Activated CD4-positive, alpha-beta memory T cell treated with anti-CD3 and anti-CD28 coated beads, Interleukin-2, amount 10 ng/mL, durations not matched to agents 7 days and 5 days (primary cell): ENCODE results near the gene FAM53A. TPM values are rescaled to one million over a fixed set of nuclear protein-coding genes. Genes with fewer than 3 reads are reported as not detected.
"Not testable (repeated sequence)": the region's sequence is repeated elsewhere in the genome, so short reads cannot be mapped to it uniquely, and the experiment has no call there.

Experiments used
- CTCF ChIA-PET: fragments of 350-600 bp; sonication (Branson Sonifier 250); formaldehyde crosslinking; loops from one replicate; lab custom pipeline; 2021; ENCODE audit warnings: antibody characterized with exemption, inconsistent platforms; lab: Charles Lee
- POLR2A ChIA-PET: fragments of 350-600 bp; sonication (Branson Sonifier 250); formaldehyde crosslinking; loops from one replicate; lab custom pipeline; 2021; ENCODE audit warnings: antibody characterized with exemption; lab: Charles Lee
- DNase-seq: peaks from one replicate; pipeline ENCODE4 v3.0.0-alpha.2; 2020
- H3K27ac Mint-ChIP-seq: one replicate; pipeline ENCODE4 v1.8.0; 2021; ENCODE audit warnings: mild to moderate bottlenecking, mixed read lengths
- H3K27me3 Mint-ChIP-seq: one replicate; pipeline ENCODE4 v1.8.0; 2021; ENCODE audit warnings: mixed read lengths
- H3K36me3 Mint-ChIP-seq: one replicate; pipeline ENCODE4 v1.8.0; 2021; ENCODE audit warnings: low read depth, mixed read lengths
- H3K4me1 Mint-ChIP-seq: one replicate; pipeline ENCODE4 v1.8.0; 2021; ENCODE audit warnings: mixed read lengths
- H3K4me3 Mint-ChIP-seq: one replicate; pipeline ENCODE4 v1.8.0; 2021; ENCODE audit warnings: mild to moderate bottlenecking, mixed read lengths
- H3K9me3 Mint-ChIP-seq: one replicate; pipeline ENCODE4 v1.8.0; 2021; ENCODE audit warnings: mixed read lengths
- total RNA-seq, 2 experiments: library from RNA; stranded (reverse); gene quantifications; one replicate each; pipeline ENCODE4 v1.2.3, GENCODE V29; 2021

FAM53A gene
- total RNA-seq, 2 experiments from 2014 or later = 0.65 to 0.91 TPM

- H3K27ac Mint-ChIP-seq = peak overlapping the region; percentile 96
- no peaks in the 10 kb centered on the region for H3K27me3 Mint-ChIP-seq
- peaks cover 60% of the 10 kb centered on the region for H3K4me1 Mint-ChIP-seq
- peak overlapping the region; percentile 99 for H3K4me3 Mint-ChIP-seq
- H3K9me3 Mint-ChIP-seq = no peaks in the 10 kb centered on the region
- DNase-seq = no peak
- ChIA-PET CTCF (interaction anchor here (1.0 to 4.2 kb wide), 4 partner anchors 8 to 20 kb away, joined by 3 to 45 read pairs (median 6); no protein-coding TSS in a partner anchor), POLR2A (interaction anchor here (1.1 to 11.7 kb wide), 6 partner anchors 11 to 512 kb away, joined by 3 to 371 read pairs (median 4); partner anchors contain the start of genes NSD2, TACC3 and TMEM129)
- peaks cover 50% of the 10 kb centered on the region for H3K36me3 Mint-ChIP-seq
Observed at GRCh38 chr4:1714303-1715001, 30.3 kb upstream of the FAM53A start.

- peak overlapping the region; percentile 99 for H3K4me3 Mint-ChIP-seq
- ChIA-PET CTCF (interaction anchor here (1.0 to 4.2 kb wide), 7 partner anchors 8 to 18 kb away, joined by 3 to 45 read pairs (median 6); partner anchors contain the start of genes TACC3 and TMEM129), POLR2A (interaction anchor here (1.0 to 11.7 kb wide), 13 partner anchors 12 to 465 kb away, joined by 3 to 371 read pairs (median 6); partner anchors contain the start of genes FAM53A, LETM1, NSD2 and TACC3)
- no peaks in the 10 kb centered on the region for H3K9me3 Mint-ChIP-seq
- H3K27me3 Mint-ChIP-seq = no peaks in the 10 kb centered on the region
- peaks cover 57% of the 10 kb centered on the region for H3K36me3 Mint-ChIP-seq
- H3K27ac Mint-ChIP-seq = peak overlapping the region; percentile 96
- no peak for DNase-seq
- peaks cover 63% of the 10 kb centered on the region for H3K4me1 Mint-ChIP-seq
Observed at GRCh38 chr4:1713003-1713851, 29.1 kb upstream of the FAM53A start.

- CTCF ChIA-PET = interaction anchor here (1.5 to 4.2 kb wide), 4 partner anchors 9 to 18 kb away, joined by 5 to 45 read pairs (median 10); partner anchors contain the start of genes TACC3 and TMEM129
- peak within 1 kb of the TSS; percentile 96 for H3K27ac Mint-ChIP-seq
- H3K4me1 Mint-ChIP-seq = peaks cover 67% of the 10 kb centered on the region
- H3K36me3 Mint-ChIP-seq = peaks cover 63% of the 10 kb centered on the region
- no peaks in the 10 kb centered on the region for H3K9me3 Mint-ChIP-seq
- POLR2A ChIA-PET = interaction anchor here (0.6 to 11.7 kb wide), 23 partner anchors 9 to 1086 kb away, joined by 3 to 371 read pairs (median 4); partner anchors contain the start of genes CTBP1, FAM53A, GAK and LETM1
- no peaks in the 10 kb centered on the region for H3K27me3 Mint-ChIP-seq
- peak; percentile 99 for DNase-seq
- H3K4me3 Mint-ChIP-seq = peak within 1 kb of the TSS; percentile 99
Observed at GRCh38 chr4:1712216-1713002, 28.3 kb upstream of the FAM53A start, which contains the start of gene SLBP. SLBP (minus strand) TSS chr4:1712319; CDS start chr4:1712188, 131 bp downstream.

- Mint-ChIP-seq H3K36me3 (peaks cover 65% of the 10 kb centered on the region), H3K27me3 (no peaks in the 10 kb centered on the region)
- DNase-seq = peak; percentile 50
Observed at GRCh38 chr4:1711571-1712215, 27.6 kb upstream of the FAM53A start.

GRCh38 chr4:1711055-1711570 lies 27.0 kb upstream of the FAM53A start:
- H3K27ac Mint-ChIP-seq = peak overlapping the region; percentile 92
- CTCF ChIA-PET = interaction anchor here (0.7 to 4.2 kb wide), 2 partner anchors 16 to 18 kb away, joined by 4 to 45 read pairs; no protein-coding TSS in a partner anchor
- DNase-seq = no peak
- peaks cover 67% of the 10 kb centered on the region for H3K36me3 Mint-ChIP-seq
- peak overlapping the region; percentile 96 for H3K4me3 Mint-ChIP-seq
- peaks cover 68% of the 10 kb centered on the region for H3K4me1 Mint-ChIP-seq
- H3K9me3 Mint-ChIP-seq = no peaks in the 10 kb centered on the region
- POLR2A ChIA-PET = interaction anchor here (1.4 to 11.7 kb wide), 6 partner anchors 12 to 704 kb away, joined by 3 to 371 read pairs (median 17); partner anchors contain the start of genes FAM53A, NSD2, TACC3 and TMEM129
- no peaks in the 10 kb centered on the region for H3K27me3 Mint-ChIP-seq

More at GRCh38 chr4:1711571-1712215, 27.6 kb upstream of the FAM53A start:
- ChIA-PET POLR2A (interaction anchor here (0.6 to 11.7 kb wide), 21 partner anchors 8 to 1087 kb away, joined by 3 to 371 read pairs (median 4); partner anchors contain the start of genes CTBP1, FAM53A, GAK and LETM1), CTCF (interaction anchor here (1.5 to 4.2 kb wide), 4 partner anchors 9 to 17 kb away, joined by 5 to 45 read pairs (median 10); partner anchors contain the start of genes TACC3 and TMEM129)
- Mint-ChIP-seq H3K4me3 (peak overlapping the region; percentile 96), H3K27ac (peak overlapping the region; percentile 92), H3K9me3 (no peaks in the 10 kb centered on the region), H3K4me1 (peaks cover 67% of the 10 kb centered on the region)

GRCh38 chr4:1708581-1708980 lies 24.5 kb upstream of the FAM53A start:
- Mint-ChIP-seq H3K4me1 (peaks cover 67% of the 10 kb centered on the region), H3K9me3 (no peaks in the 10 kb centered on the region), H3K27me3 (no peaks in the 10 kb centered on the region), H3K27ac (peak overlapping the region; percentile 38), H3K36me3 (peaks cover 74% of the 10 kb centered on the region), H3K4me3 (peak overlapping the region; percentile 52)
- no peak for DNase-seq
- ChIA-PET POLR2A (interaction anchor here (1.3 to 11.7 kb wide), 4 partner anchors 9 to 17 kb away, joined by 5 to 371 read pairs (median 58); partner anchors contain the start of genes TACC3 and TMEM129), CTCF (interaction anchor here (0.8 to 5.2 kb wide), 5 partner anchors 9 to 353 kb away, joined by 3 to 78 read pairs (median 3); no protein-coding TSS in a partner anchor)

- no peak for DNase-seq
- Mint-ChIP-seq H3K9me3 (no peaks in the 10 kb centered on the region), H3K4me1 (peaks cover 79% of the 10 kb centered on the region), H3K27me3 (no peaks in the 10 kb centered on the region), H3K27ac (no peak overlapping the region), H3K4me3 (no peak overlapping the region), H3K36me3 (peaks cover 83% of the 10 kb centered on the region)
- ChIA-PET POLR2A (interaction anchor here (1.0 to 11.7 kb wide), 2 partner anchors 19 to 34 kb away, joined by 3 to 371 read pairs; partner anchors contain the start of genes TACC3 and TMEM129), CTCF (interaction anchor here (1.3 to 5.2 kb wide), 2 partner anchors 13 to 20 kb away, joined by 3 to 78 read pairs; no protein-coding TSS in a partner anchor)
Observed at GRCh38 chr4:1706358-1706757, 22.2 kb upstream of the FAM53A start.

GRCh38 chr4:1705732-1706131 lies 21.6 kb upstream of the FAM53A start:
- Mint-ChIP-seq H3K4me1 (peaks cover 76% of the 10 kb centered on the region), H3K4me3 (no peak overlapping the region), H3K27ac (peak overlapping the region; percentile 13), H3K27me3 (no peaks in the 10 kb centered on the region), H3K9me3 (no peaks in the 10 kb centered on the region), H3K36me3 (peaks cover 76% of the 10 kb centered on the region)
- POLR2A ChIA-PET = interaction anchor here (1.0 to 11.7 kb wide), 2 partner anchors 19 to 35 kb away, joined by 3 to 371 read pairs; partner anchors contain the start of genes TACC3 and TMEM129
- no peak for DNase-seq
- CTCF ChIA-PET = interaction anchor here (1.3 to 5.2 kb wide), 2 partner anchors 12 to 21 kb away, joined by 3 to 78 read pairs; no protein-coding TSS in a partner anchor

- POLR2A ChIA-PET = interaction anchor here (1.4 to 11.7 kb wide), 3 partner anchors 8 to 21 kb away, joined by 4 to 371 read pairs (median 7); partner anchors contain the start of genes SLBP, TACC3 and TMEM129
- Mint-ChIP-seq H3K4me3 (no peak overlapping the region), H3K4me1 (peaks cover 58% of the 10 kb centered on the region), H3K36me3 (peaks cover 67% of the 10 kb centered on the region), H3K9me3 (no peaks in the 10 kb centered on the region), H3K27me3 (no peaks in the 10 kb centered on the region), H3K27ac (no peak overlapping the region)
- no peak for DNase-seq
- CTCF ChIA-PET = interaction anchor here (1.0 to 4.6 kb wide), 3 partner anchors 11 to 23 kb away, joined by 3 to 45 read pairs (median 6); no protein-coding TSS in a partner anchor
Observed at GRCh38 chr4:1703867-1704266, 19.8 kb upstream of the FAM53A start.

- H3K9me3 Mint-ChIP-seq, H3K4me3 Mint-ChIP-seq, H3K27ac Mint-ChIP-seq, H3K27me3 Mint-ChIP-seq, DNase-seq: not testable (repeated sequence)
- ChIA-PET POLR2A (interaction anchor here (1.0 to 2.2 kb wide), 3 partner anchors 8 to 11 kb away, joined by 3 to 7 read pairs (median 3); partner anchors contain the start of gene SLBP), CTCF (interaction anchor here (1.3 to 4.6 kb wide), 2 partner anchors 9 to 24 kb away, joined by 3 to 45 read pairs; no protein-coding TSS in a partner anchor)
- Mint-ChIP-seq H3K36me3 (peaks cover 57% of the 10 kb centered on the region), H3K4me1 (peaks cover 43% of the 10 kb centered on the region)
Observed at GRCh38 chr4:1701671-1702070, 17.6 kb upstream of the FAM53A start.
